GM19372 (cell line): ENCODE measurements around the gene PAAF1.
"Not testable (repeated sequence)": the region's sequence is repeated elsewhere in the genome, so short reads cannot be mapped to it uniquely, and the experiment has no call there.

ENCODE experiments used
- ATAC-seq: cut with Tn5 transposase; IDR thresholded peaks from one replicate; pipeline ENCODE4 v1.9.1; 2021; ENCODE audit warnings: mild to moderate bottlenecking, low read depth, moderate library complexity; ENCODE audit not compliant: unreplicated experiment

PAAF1 gene

GRCh38 chr11:73878771-73879170, 2.0 kb downstream of the PAAF1 start:
- no peak for ATAC-seq

GRCh38 chr11:73880449-73880848, 3.6 kb downstream of the PAAF1 start:
- not testable (repeated sequence) for ATAC-seq

GRCh38 chr11:73883856-73884255, 7.1 kb downstream of the PAAF1 start:
- no peak for ATAC-seq

GRCh38 chr11:73888244-73888643, 11.4 kb downstream of the PAAF1 start:
- ATAC-seq: no peak

GRCh38 chr11:73889019-73889418, 12.2 kb downstream of the PAAF1 start:
- no peak for ATAC-seq

GRCh38 chr11:73889536-73889935, 12.7 kb downstream of the PAAF1 start:
- no peak for ATAC-seq

- no peak for ATAC-seq
Measured at GRCh38 chr11:73893041-73893440, 16.2 kb downstream of the PAAF1 start.

GRCh38 chr11:73894725-73895335, 18.0 kb downstream of the PAAF1 start:
- ATAC-seq: no peak

GRCh38 chr11:73902303-73902702, 25.5 kb downstream of the PAAF1 start:
- no peak for ATAC-seq

- no peak for ATAC-seq
Measured at GRCh38 chr11:73907191-73907590, 30.4 kb downstream of the PAAF1 start.

GRCh38 chr11:73912026-73912425, 35.2 kb downstream of the PAAF1 start:
- ATAC-seq: no peak

- ATAC-seq: no peak
Measured at GRCh38 chr11:73913472-73913871, 36.7 kb downstream of the PAAF1 start.

- no peak for ATAC-seq
Measured at GRCh38 chr11:73914284-73914683, 37.5 kb downstream of the PAAF1 start.

- ATAC-seq: no peak
Measured at GRCh38 chr11:73916435-73916834, 39.6 kb downstream of the PAAF1 start.

GRCh38 chr11:73921180-73921579, 44.4 kb downstream of the PAAF1 start:
- ATAC-seq: no peak

GRCh38 chr11:73929388-73929787, 52.6 kb downstream of the PAAF1 start:
- no peak for ATAC-seq

- ATAC-seq: no peak
Measured at GRCh38 chr11:73931039-73931645, 54.3 kb downstream of the PAAF1 start.

- ATAC-seq: no peak
Measured at GRCh38 chr11:73931951-73932350, 55.2 kb downstream of the PAAF1 start.

- ATAC-seq: no peak
Measured at GRCh38 chr11:73932781-73933180, 56.0 kb downstream of the PAAF1 start.

- ATAC-seq: not testable (repeated sequence)
Measured at GRCh38 chr11:73936047-73936446, 59.2 kb downstream of the PAAF1 start.

- no peak for ATAC-seq
Measured at GRCh38 chr11:73939096-73939495, 62.3 kb downstream of the PAAF1 start.

GRCh38 chr11:73940801-73941570, 64.2 kb downstream of the PAAF1 start:
- ATAC-seq: no peak
